ENCODE data around the gene RNF141. TPM values are rescaled to one million over a fixed set of nuclear protein-coding genes. Genes with fewer than 3 reads are reported as not detected.
A peak's percentile ranks its signal among the peaks of the same experiment; 100 is the strongest.

Gene RNF141
- total RNA-seq, 1 donor from 2014 or later: 36.9 TPM

- no peak overlapping the region for H3K27ac Mint-ChIP-seq
- TF ChIP-seq CTCF (IDR thresholded peaks at IDR 0.05): no peak
- intact Hi-C loops (cut with micrococcal nuclease): loop anchor here (2.0 kb wide), 1 partner anchor 75 kb away; no protein-coding TSS in a partner anchor
- H3K4me3 Mint-ChIP-seq: no peak overlapping the region
- H3K27me3 Mint-ChIP-seq: no peaks in the 10 kb centered on the region
- ChIA-PET CTCF (interaction anchor here (0.9 to 2.3 kb wide), 9 partner anchors 40 to 169 kb away, joined by 3 to 22 read pairs (median 5); no protein-coding TSS in a partner anchor), POLR2A (interaction anchor here (0.8 to 1.6 kb wide), 3 partner anchors 14 to 106 kb away, joined by 3 to 7 read pairs (median 4); partner anchors contain the start of gene RNF141)
- H3K36me3 Mint-ChIP-seq (ENCODE audit: low read depth): no peaks in the 10 kb centered on the region
- peaks cover 49% of the 10 kb centered on the region for H3K4me1 Mint-ChIP-seq
- ATAC-seq (ENCODE audit: low read depth): no peak
- DNase-seq: no peak
- H3K9me3 Mint-ChIP-seq: no peaks in the 10 kb centered on the region
Measured at GRCh38 chr11:10565493-10565892, 24.5 kb upstream of the RNF141 start.

- intact Hi-C loops (cut with micrococcal nuclease): loop anchor here (1.0 to 2.0 kb wide), 3 partner anchors 76 to 170 kb away; no protein-coding TSS in a partner anchor
- Mint-ChIP-seq H3K27ac (peak overlapping the region; percentile 38), H3K9me3 (no peaks in the 10 kb centered on the region), H3K36me3 (ENCODE audit: low read depth) (no peaks in the 10 kb centered on the region), H3K27me3 (no peaks in the 10 kb centered on the region), H3K4me1 (peaks cover 44% of the 10 kb centered on the region), H3K4me3 (no peak overlapping the region)
- DNase-seq: no peak
- CTCF ChIA-PET: interaction anchor here (0.9 to 2.3 kb wide), 12 partner anchors 24 to 169 kb away, joined by 3 to 22 read pairs (median 3); partner anchors contain the start of gene RNF141
- peak; percentile 31 for ATAC-seq (ENCODE audit: low read depth)
- POLR2A ChIA-PET: interaction anchor here (0.8 to 1.6 kb wide), 3 partner anchors 15 to 105 kb away, joined by 3 to 7 read pairs (median 4); partner anchors contain the start of gene RNF141
- TF ChIP-seq CTCF (IDR thresholded peaks at IDR 0.05): no peak
Measured at GRCh38 chr11:10564696-10565318, 23.8 kb upstream of the RNF141 start.

GRCh38 chr11:10564030-10564429 is 23.0 kb upstream of the RNF141 start:
- H3K27me3 Mint-ChIP-seq: no peaks in the 10 kb centered on the region
- H3K36me3 Mint-ChIP-seq (ENCODE audit: low read depth): no peaks in the 10 kb centered on the region
- H3K4me3 Mint-ChIP-seq: no peak overlapping the region
- no peaks in the 10 kb centered on the region for H3K9me3 Mint-ChIP-seq
- peak overlapping the region; percentile 38 for H3K27ac Mint-ChIP-seq
- CTCF ChIA-PET: interaction anchor here (1.3 to 2.3 kb wide), 8 partner anchors 48 to 170 kb away, joined by 3 to 22 read pairs (median 4); no protein-coding TSS in a partner anchor
- intact Hi-C loops (cut with micrococcal nuclease): loop anchor here (1.0 to 2.0 kb wide), 3 partner anchors 77 to 171 kb away; no protein-coding TSS in a partner anchor
- no peak for TF ChIP-seq CTCF (IDR thresholded peaks at IDR 0.05)
- ATAC-seq (ENCODE audit: low read depth) (no peak), DNase-seq (no peak)
- POLR2A ChIA-PET: interaction anchor here (0.6 to 1.6 kb wide), 2 partner anchors 16 to 31 kb away, joined by 3 to 4 read pairs; no protein-coding TSS in a partner anchor
- H3K4me1 Mint-ChIP-seq: peaks cover 41% of the 10 kb centered on the region

GRCh38 chr11:10561947-10562346 is 21.0 kb upstream of the RNF141 start:
- POLR2A ChIA-PET: interaction anchor here (0.9 kb wide), 1 partner anchor 87 kb away, joined by 5 read pairs; no protein-coding TSS in a partner anchor
- peaks cover 41% of the 10 kb centered on the region for H3K4me1 Mint-ChIP-seq
- CTCF ChIA-PET: interaction anchor here (3.0 kb wide), 1 partner anchor 21 kb away, joined by 7 read pairs; the partner anchor contains the start of gene RNF141

More at GRCh38 chr11:10561947-10562346, 21.0 kb upstream of the RNF141 start:
- Mint-ChIP-seq H3K27me3 (no peaks in the 10 kb centered on the region), H3K4me3 (no peak overlapping the region), H3K9me3 (no peaks in the 10 kb centered on the region), H3K36me3 (ENCODE audit: low read depth) (no peaks in the 10 kb centered on the region), H3K27ac (no peak overlapping the region)
- DNase-seq (no peak), ATAC-seq (ENCODE audit: low read depth) (no peak)
- intact Hi-C loops (cut with micrococcal nuclease): no loop called here
- no peak for TF ChIP-seq CTCF (IDR thresholded peaks at IDR 0.05)
